ENCODE results near the gene DUOX2. TPM values are rescaled to one million over a fixed set of nuclear protein-coding genes. Genes with fewer than 3 reads are reported as not detected.
"Not testable (repeated sequence)": the region's sequence is repeated elsewhere in the genome, so short reads cannot be mapped to it uniquely, and the experiment has no call there.

DUOX2 gene
- polyA plus RNA-seq, 1 experiment = not detected

- no peaks in the 10 kb centered on the region for H3K36me3 ChIP-seq (ENCODE audit: control insufficient read depth, insufficient read depth, low read length)
- CTCF ChIA-PET = interaction anchor here (3.0 kb wide), 1 partner anchor 13 kb away, joined by 15 read pairs; no protein-coding TSS in a partner anchor
- no peak for TF ChIP-seq CTCF (IDR thresholded peaks at IDR 0.05; ENCODE audit: insufficient read depth, low read depth, low read length)
- POLR2A ChIA-PET = no interaction called here
- DNase-seq (ENCODE audit: low read depth) = no peak
- no peak overlapping the region for H3K4me3 ChIP-seq (ENCODE audit: low read depth, low read length)
- peaks cover 14% of the 10 kb centered on the region for H3K27me3 ChIP-seq (ENCODE audit: control insufficient read depth, insufficient read depth, low read length)
These were observed 8.4 kb downstream of the DUOX2 start for GRCh38 chr15:45105586-45105985.

GRCh38 chr15:45104170-45104569 lies 9.8 kb downstream of the DUOX2 start:
- H3K27me3 ChIP-seq (ENCODE audit: control insufficient read depth, insufficient read depth, low read length); POLR2A ChIA-PET; DNase-seq (ENCODE audit: low read depth); H3K4me3 ChIP-seq (ENCODE audit: low read depth, low read length); H3K36me3 ChIP-seq (ENCODE audit: control insufficient read depth, insufficient read depth, low read length): not testable (repeated sequence)
- CTCF ChIA-PET = interaction anchor here (3.0 kb wide), 1 partner anchor 14 kb away, joined by 15 read pairs; no protein-coding TSS in a partner anchor

- POLR2A ChIA-PET = no interaction called here
- Histone ChIP-seq H3K4me3 (ENCODE audit: low read depth, low read length) (no peak overlapping the region), H3K36me3 (ENCODE audit: control insufficient read depth, insufficient read depth, low read length) (no peaks in the 10 kb centered on the region), H3K27me3 (ENCODE audit: control insufficient read depth, insufficient read depth, low read length) (peaks cover 4% of the 10 kb centered on the region)
- CTCF ChIA-PET = interaction anchor here (3.3 kb wide), 1 partner anchor 16 kb away, joined by 12 read pairs; no protein-coding TSS in a partner anchor
- no peak for TF ChIP-seq CTCF (IDR thresholded peaks at IDR 0.05; ENCODE audit: insufficient read depth, low read depth, low read length)
- no peak for DNase-seq (ENCODE audit: low read depth)
These were observed 11.7 kb downstream of the DUOX2 start for GRCh38 chr15:45102226-45102625.

GRCh38 chr15:45101749-45102148 lies 12.2 kb downstream of the DUOX2 start:
- Histone ChIP-seq H3K27me3 (ENCODE audit: control insufficient read depth, insufficient read depth, low read length) (peaks cover 5% of the 10 kb centered on the region), H3K4me3 (ENCODE audit: low read depth, low read length) (no peak overlapping the region), H3K36me3 (ENCODE audit: control insufficient read depth, insufficient read depth, low read length) (no peaks in the 10 kb centered on the region)
- TF ChIP-seq CTCF (IDR thresholded peaks at IDR 0.05; ENCODE audit: insufficient read depth, low read depth, low read length) = no peak
- POLR2A ChIA-PET = no interaction called here
- CTCF ChIA-PET = interaction anchor here (3.3 kb wide), 1 partner anchor 16 kb away, joined by 12 read pairs; no protein-coding TSS in a partner anchor
- no peak for DNase-seq (ENCODE audit: low read depth)

GRCh38 chr15:45100884-45101625 lies 12.9 kb downstream of the DUOX2 start:
- TF ChIP-seq CTCF (IDR thresholded peaks at IDR 0.05; ENCODE audit: insufficient read depth, low read depth, low read length) = no peak
- Histone ChIP-seq H3K27me3 (ENCODE audit: control insufficient read depth, insufficient read depth, low read length) (peaks cover 6% of the 10 kb centered on the region), H3K36me3 (ENCODE audit: control insufficient read depth, insufficient read depth, low read length) (no peaks in the 10 kb centered on the region), H3K4me3 (ENCODE audit: low read depth, low read length) (no peak overlapping the region)
- CTCF ChIA-PET = interaction anchor here (3.3 kb wide), 1 partner anchor 17 kb away, joined by 12 read pairs; no protein-coding TSS in a partner anchor
- no peak for DNase-seq (ENCODE audit: low read depth)
- POLR2A ChIA-PET = no interaction called here

Data from BJ (cell line).